Measurements from ENCODE around the gene NACC1. TPM values are rescaled to one million over a fixed set of nuclear protein-coding genes. Genes with fewer than 3 reads are reported as not detected.
"Not testable (repeated sequence)": the region's sequence is repeated elsewhere in the genome, so short reads cannot be mapped to it uniquely, and the experiment has no call there.

NACC1 gene
- total and polyA plus RNA-seq, 8 donors: 6.9 to 122 (median 23.4) TPM

DNA sequence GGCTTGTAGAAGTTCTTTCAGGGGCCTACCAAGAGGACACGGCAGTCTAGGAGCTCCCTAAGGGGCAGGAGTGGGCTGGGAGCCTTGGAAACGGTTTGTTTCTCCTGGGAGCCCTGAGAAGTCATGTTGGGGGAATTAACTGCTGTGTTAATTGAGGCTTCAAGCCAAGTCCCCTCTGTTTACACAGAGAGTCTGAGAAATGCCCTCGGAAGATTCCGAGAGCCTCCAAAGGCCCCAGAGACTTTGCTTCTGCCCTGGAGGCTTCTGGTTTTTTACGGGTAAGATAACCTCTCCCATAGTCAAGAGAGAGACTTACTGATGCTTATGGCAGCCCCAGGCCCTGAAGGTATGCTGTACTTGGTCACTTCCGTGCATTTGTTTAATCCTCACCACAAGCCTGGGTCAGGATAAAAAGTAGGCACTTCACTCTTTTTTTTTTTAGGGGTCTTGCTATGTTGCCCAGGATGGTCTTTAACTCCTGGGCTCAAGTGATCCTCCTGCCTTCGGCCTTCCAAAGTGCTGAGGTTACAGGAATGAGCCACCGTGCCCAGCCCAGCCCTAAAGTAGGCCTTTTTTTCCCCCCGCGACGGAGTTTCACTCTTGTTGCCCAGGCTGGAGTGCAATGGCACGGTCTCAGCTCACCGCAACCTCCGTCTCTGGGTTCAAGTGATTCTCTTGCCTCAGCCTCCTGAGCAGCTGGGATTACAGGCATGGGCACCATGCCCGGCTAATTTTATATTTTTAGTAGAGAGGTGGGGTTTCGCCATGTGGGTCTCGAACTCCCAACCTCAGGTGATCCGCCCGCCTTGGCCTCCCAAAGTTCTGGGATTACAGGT lies 47.3 kb downstream of the NACC1 start:
- TF ChIP-seq EP300 (IDR thresholded peaks at IDR 0.05): no peak
- TF ChIP-seq POLR2AphosphoS5 (IDR thresholded peaks at IDR 0.05): no peak
- TF ChIP-seq POLR2A (IDR thresholded peaks at IDR 0.05): no peak
- TF ChIP-seq, protein P1, sequence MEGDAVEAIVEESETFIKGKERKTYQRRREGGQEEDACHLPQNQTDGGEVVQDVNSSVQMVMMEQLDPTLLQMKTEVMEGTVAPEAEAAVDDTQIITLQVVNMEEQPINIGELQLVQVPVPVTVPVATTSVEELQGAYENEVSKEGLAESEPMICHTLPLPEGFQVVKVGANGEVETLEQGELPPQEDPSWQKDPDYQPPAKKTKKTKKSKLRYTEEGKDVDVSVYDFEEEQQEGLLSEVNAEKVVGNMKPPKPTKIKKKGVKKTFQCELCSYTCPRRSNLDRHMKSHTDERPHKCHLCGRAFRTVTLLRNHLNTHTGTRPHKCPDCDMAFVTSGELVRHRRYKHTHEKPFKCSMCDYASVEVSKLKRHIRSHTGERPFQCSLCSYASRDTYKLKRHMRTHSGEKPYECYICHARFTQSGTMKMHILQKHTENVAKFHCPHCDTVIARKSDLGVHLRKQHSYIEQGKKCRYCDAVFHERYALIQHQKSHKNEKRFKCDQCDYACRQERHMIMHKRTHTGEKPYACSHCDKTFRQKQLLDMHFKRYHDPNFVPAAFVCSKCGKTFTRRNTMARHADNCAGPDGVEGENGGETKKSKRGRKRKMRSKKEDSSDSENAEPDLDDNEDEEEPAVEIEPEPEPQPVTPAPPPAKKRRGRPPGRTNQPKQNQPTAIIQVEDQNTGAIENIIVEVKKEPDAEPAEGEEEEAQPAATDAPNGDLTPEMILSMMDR (IDR thresholded peaks at IDR 0.05): no peak
- Histone ChIP-seq H3K9me3 (no peaks in the 10 kb centered on the region), H3K27me3 (no peaks in the 10 kb centered on the region), H3K36me3 (no peaks in the 10 kb centered on the region), H3K4me1 (peaks cover 62 to 95% (median 89%) of the 10 kb centered on the region in 4 donors), H3K4me3 (no peak overlapping the region), H3K27ac (peak overlapping the region; percentile 94 to 98 (median 96))
- DNase-seq: peak in 1 of 2 donors; percentile 45
- 75 to 80% (median 77%) methylated on average over 19 of the region's 19 CpGs for WGBS, 5 donors
- intact Hi-C loops (cut with DNase I; ENCODE audit: low total_unique reads): no loop called here

DNA sequence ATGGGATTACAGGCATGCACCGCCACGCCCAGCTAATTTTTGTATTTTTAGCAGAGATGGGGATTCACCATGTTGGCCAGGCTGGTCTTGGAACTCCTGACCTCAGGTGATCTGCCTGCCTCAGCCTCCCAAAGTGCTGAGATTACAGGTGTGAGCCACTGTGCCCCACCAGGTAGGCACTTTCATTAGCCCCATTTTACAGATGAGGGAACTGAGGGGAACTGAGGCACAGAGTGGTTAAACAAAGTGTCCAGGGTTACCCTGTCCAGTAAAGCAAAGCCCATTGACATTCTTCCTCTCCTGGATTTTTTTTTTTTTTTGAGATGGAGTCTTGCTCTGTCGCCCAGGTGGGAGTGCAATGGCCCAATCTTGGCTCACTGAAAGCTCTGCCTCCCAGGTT lies 48.1 kb downstream of the NACC1 start:
- 89 to 99% (median 94%) methylated on average over 3 of the region's 3 CpGs for WGBS, 5 donors
- H3K4me3 ChIP-seq; H3K36me3 ChIP-seq; intact Hi-C loops (cut with DNase I; ENCODE audit: low total_unique reads); H3K9me3 ChIP-seq; DNase-seq; H3K27me3 ChIP-seq: not testable (repeated sequence)
- Histone ChIP-seq H3K4me1 (peaks cover 62 to 92% (median 83%) of the 10 kb centered on the region in 4 donors), H3K27ac (peak overlapping the region; percentile 87 to 98 (median 95))

DNA sequence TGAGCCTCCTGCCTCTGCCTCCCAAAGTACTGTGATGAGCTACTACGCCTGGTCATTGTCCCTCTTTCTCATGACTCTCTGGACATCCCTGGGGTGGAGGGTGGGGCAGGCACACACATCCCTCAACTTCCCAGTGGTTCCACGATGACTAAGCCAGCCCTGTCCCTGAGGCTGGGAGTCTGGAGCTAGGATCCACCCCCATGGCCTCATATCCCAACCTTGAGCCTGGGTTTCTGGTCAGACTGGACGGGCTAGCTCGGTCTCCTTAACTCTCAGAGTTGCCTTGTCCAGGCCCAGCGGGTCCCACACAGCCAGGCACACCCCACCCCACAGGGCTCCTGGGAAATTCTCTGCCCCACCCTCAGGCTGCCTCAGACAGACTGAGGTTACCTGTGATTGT lies 51.7 kb downstream of the NACC1 start:
- no peaks in the 10 kb centered on the region for H3K9me3 ChIP-seq
- intact Hi-C loops (cut with DNase I; ENCODE audit: low total_unique reads): no loop called here
- no peaks in the 10 kb centered on the region for H3K27me3 ChIP-seq
- no peak overlapping the region for H3K4me3 ChIP-seq
- WGBS, 5 donors: 29 to 65% (median 49%) methylated on average over 5 of the region's 5 CpGs
- peaks cover 45 to 77% (median 63%) of the 10 kb centered on the region in 4 donors for H3K4me1 ChIP-seq
- H3K36me3 ChIP-seq: no peaks in the 10 kb centered on the region
- peak; percentile 67 to 70 for DNase-seq
- TF ChIP-seq POLR2AphosphoS5 (IDR thresholded peaks at IDR 0.05) (peak in 2 of 3 donors; percentile 26 to 53), POLR2A (IDR thresholded peaks at IDR 0.05) (no peak)
- H3K27ac ChIP-seq: peak overlapping the region; percentile 53 to 98 (median 95)

DNA sequence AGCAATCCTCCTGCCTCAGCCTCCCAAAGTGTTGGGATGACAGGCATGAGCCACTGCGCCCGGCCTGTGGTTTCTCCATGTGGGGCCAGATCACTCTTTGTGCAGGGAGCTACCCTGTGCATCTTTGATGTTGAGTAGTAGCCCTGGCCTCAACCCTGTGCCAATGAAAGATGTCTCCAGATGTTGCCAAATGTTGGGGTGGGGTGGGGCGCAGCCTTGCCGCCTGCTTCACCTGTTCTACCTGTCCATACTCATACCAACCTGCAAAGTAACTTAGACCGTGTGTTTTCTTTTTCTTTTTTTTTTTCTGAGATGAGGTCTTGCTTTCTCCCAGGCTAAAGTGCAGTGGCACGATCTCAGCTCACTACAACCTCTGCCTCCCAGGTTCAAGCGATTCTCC lies 53.1 kb downstream of the NACC1 start:
- Histone ChIP-seq H3K4me1 (peaks cover 37 to 63% (median 50%) of the 10 kb centered on the region in 4 donors), H3K27me3 (no peaks in the 10 kb centered on the region), H3K36me3 (no peaks in the 10 kb centered on the region), H3K9me3 (no peaks in the 10 kb centered on the region), H3K27ac (peak overlapping the region in 2 of 5 donors; percentile 80 to 95), H3K4me3 (no peak overlapping the region)
- intact Hi-C loops (cut with DNase I; ENCODE audit: low total_unique reads): no loop called here
- TF ChIP-seq, protein P1 (IDR thresholded peaks at IDR 0.05): no peak
- TF ChIP-seq EP300 (IDR thresholded peaks at IDR 0.05) (no peak), POLR2A (IDR thresholded peaks at IDR 0.05) (no peak)
- 85 to 94% (median 89%) methylated on average over 7 of the region's 7 CpGs for WGBS, 5 donors
- DNase-seq: no peak

DNA sequence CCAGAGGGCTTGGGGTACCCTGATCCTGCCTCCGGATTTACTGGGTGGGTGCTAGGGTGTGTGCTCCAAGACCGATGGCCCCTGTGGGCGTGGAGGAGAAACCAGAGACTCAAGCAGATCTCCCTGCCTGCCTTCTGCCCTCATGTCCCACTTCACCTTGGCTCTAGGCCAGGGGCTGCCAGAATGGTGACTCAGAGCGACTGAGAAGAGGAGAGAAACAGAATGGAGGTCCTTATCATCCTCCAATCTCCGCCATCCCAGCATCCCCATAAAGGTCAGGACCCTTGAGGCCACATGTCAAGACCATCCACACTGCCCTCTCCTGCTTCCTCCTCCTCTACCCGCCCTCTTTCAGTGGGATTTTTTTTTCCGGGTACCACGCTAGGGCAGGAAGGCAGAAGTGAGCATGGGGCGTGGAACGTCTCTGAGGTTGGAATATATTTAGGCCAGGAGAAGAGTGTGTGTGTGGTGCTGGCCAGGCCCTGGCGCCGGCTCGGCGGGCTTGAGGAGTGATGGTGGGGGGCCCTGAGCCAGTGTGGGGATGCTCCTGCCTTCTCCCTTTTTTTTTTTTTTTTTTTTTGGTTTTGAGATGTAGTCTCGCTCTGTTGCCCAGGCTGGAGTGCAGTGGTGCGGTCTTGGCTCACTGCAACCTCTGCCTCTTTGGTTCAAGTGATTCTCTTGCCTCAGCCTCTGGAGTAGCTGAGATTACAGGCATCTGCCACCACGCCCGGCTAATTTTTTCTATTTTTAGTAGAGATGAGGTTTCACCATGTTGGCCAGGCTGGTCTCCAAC lies 54.5 kb downstream of the NACC1 start:
- TF ChIP-seq, protein P1 (IDR thresholded peaks at IDR 0.05): no peak
- peak in 1 of 3 donors; percentile 36 for TF ChIP-seq POLR2AphosphoS5 (IDR thresholded peaks at IDR 0.05)
- intact Hi-C loops (cut with DNase I; ENCODE audit: low total_unique reads): no loop called here
- Histone ChIP-seq H3K4me3 (no peak overlapping the region), H3K36me3 (no peaks in the 10 kb centered on the region), H3K27ac (peak overlapping the region; percentile 67 to 84 (median 78)), H3K27me3 (no peaks in the 10 kb centered on the region), H3K4me1 (peaks cover 23 to 50% (median 36%) of the 10 kb centered on the region in 4 donors), H3K9me3 (no peaks in the 10 kb centered on the region)
- 44 to 57% (median 53%) methylated on average over 17 to 18 of the region's 18 CpGs for WGBS, 5 donors
- peak; percentile 85 to 88 for DNase-seq

Measured in stomach (tissue), 9 donors.